NCI-H526 (cell line): ENCODE data around the gene STOX2.
A peak's percentile ranks its signal among the peaks of the same experiment; 100 is the strongest.

Source experiments
- DNase-seq, 2 experiments: peaks; one replicate each; lab custom pipeline; 2025; lab: John Stamatoyannopoulos, UW

The STOX2 gene

GRCh38 chr4:183905081-183905592, at the start of gene STOX2:
Gene STOX2, plus strand, starts transcription at chr4:183905307. Its CDS starts 1,484 bp downstream, at chr4:183906791.
- peak; percentile 74 to 87 for DNase-seq

GRCh38 chr4:183855323-183856190, 49.5 kb upstream of the STOX2 start:
- no peak for DNase-seq

GRCh38 chr4:183857040-183857439, 48.1 kb upstream of the STOX2 start:
- DNase-seq: no peak

GRCh38 chr4:183858011-183858615, 47.0 kb upstream of the STOX2 start:
- DNase-seq: no peak

GRCh38 chr4:183860119-183860518, 45.0 kb upstream of the STOX2 start:
- no peak for DNase-seq

GRCh38 chr4:183860731-183861130, 44.4 kb upstream of the STOX2 start:
- DNase-seq: no peak

GRCh38 chr4:183861426-183861825, 43.7 kb upstream of the STOX2 start:
- DNase-seq: no peak

- no peak for DNase-seq
Observed at GRCh38 chr4:183863155-183863825, 41.8 kb upstream of the STOX2 start.

- no peak for DNase-seq
Observed at GRCh38 chr4:183867247-183867646, 37.9 kb upstream of the STOX2 start.

- no peak for DNase-seq
Observed at GRCh38 chr4:183870997-183871396, 34.1 kb upstream of the STOX2 start.

GRCh38 chr4:183871581-183871980, 33.5 kb upstream of the STOX2 start:
- no peak for DNase-seq

GRCh38 chr4:183872531-183872930, 32.6 kb upstream of the STOX2 start:
- DNase-seq: no peak

GRCh38 chr4:183873409-183874185, 31.5 kb upstream of the STOX2 start:
- DNase-seq: no peak

- no peak for DNase-seq
Observed at GRCh38 chr4:183875251-183875825, 29.8 kb upstream of the STOX2 start.

GRCh38 chr4:183876268-183876934, 28.7 kb upstream of the STOX2 start:
- DNase-seq: no peak

- DNase-seq: no peak
Observed at GRCh38 chr4:183878251-183878970, 26.7 kb upstream of the STOX2 start.

- DNase-seq: no peak
Observed at GRCh38 chr4:183885205-183885720, 19.8 kb upstream of the STOX2 start.

GRCh38 chr4:183887351-183887750, 17.8 kb upstream of the STOX2 start:
- no peak for DNase-seq

GRCh38 chr4:183888564-183888963, 16.5 kb upstream of the STOX2 start:
- DNase-seq: no peak

GRCh38 chr4:183889190-183889589, 15.9 kb upstream of the STOX2 start:
- DNase-seq: no peak
